SH-SY5Y (cell line): ENCODE data around the gene ARHGAP4.

Experiments
- GATA2 ChIP-seq: IDR thresholded peaks from 2 replicates; pipeline ENCODE4 v1.6.1; 2011; ENCODE audit warnings: mild to moderate bottlenecking, low read depth, low read length
- GATA3 ChIP-seq: IDR thresholded peaks from 2 replicates; pipeline ENCODE4 v1.6.1; 2011; ENCODE audit warnings: low read depth, mild to moderate bottlenecking, low read length, moderate library complexity

GRCh38 chrX:153863251-153863991 is 62.6 kb downstream of the ARHGAP4 start:
- no peak for TF ChIP-seq GATA3
- no peak for TF ChIP-seq GATA2
